Measurements from ENCODE around the gene ZNF652.

ZNF652 gene

DNA sequence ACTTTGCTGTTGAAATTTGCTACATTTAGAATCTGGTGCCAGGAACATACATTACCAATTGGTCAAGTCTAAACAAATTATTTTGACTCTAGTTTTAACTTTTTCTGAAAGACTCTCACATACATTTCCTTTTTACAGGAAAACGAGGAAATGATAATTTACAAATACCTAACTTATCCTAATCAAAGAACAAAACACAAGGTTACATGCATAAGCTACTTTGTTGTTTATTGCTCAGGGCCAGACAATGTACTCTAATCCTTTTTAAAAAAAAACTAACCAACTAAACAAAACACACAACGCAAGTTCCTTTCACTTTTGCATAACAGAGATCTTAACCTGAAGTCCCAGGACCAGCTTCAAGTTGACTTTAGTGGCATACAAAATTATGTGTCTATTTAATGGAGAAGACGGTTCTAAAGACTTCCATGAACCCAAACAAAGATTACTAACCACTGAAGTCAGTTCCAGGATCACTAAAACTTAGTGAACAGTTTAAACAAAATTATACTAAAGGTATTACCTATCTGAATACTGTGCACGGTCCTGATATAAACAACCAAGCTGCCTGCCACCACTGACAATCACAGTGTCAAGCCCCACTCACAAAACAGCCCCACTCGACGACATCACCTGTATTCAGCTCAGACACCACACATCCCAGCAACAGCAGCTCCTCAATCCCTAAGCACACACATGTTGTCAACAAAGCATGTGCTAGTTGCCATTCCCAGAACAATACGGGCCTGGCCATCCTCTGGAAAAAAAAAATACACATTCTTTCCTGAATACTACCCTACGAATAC is 1.9 kb downstream of the ZNF652 start:
- DNase-seq (ENCODE audit: low read depth in 1 of 2, low spot score in 1 of 2), result no peak

DNA sequence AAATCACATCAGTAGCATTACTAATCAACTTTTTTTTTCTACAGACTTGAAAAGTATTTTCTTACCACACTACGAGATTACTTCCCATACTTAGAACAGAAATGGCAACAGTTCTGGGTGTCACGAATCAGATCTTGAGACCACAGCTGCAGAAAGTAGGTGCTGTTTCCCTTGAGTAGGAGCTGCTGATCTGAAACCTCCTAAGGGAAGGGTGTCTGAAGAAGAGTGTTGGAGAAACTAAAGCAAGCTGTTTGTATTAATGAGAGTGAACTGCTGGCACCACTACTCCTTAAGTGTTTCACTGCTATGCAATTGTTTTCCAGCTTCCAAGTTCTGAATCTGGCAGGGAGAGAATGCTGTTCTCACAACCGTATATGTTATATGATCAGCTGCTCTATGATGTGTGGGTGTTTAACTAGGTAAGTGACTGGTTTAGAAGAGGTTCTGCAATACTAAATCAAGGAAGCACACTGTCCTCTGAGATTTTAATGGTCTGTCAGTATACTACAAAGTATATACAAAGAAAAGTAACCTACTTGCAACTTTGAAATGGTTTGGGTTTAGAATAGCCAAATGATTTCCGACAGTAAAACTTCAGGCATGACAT is 3.3 kb downstream of the ZNF652 start:
- DNase-seq (ENCODE audit: low read depth in 1 of 2, low spot score in 1 of 2), result peak in 1 of 2 donors; percentile 29

DNA sequence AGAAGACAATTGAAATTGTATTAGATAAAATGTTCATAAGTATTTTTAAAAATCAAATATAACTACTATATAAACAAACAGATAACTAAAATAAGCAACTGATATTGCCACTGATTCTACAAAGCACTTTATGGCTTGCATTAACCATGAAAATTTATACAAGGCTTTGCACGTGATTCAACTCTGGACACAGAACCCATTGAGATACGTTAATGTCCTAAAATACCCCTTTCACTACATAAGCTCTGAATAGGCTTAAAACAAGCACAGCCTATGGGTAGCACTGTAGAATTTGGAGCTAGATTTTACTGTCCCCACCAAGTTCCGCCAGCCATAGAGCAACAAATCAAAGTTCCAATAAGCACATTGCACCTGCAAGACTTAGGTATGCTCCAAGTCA is 4.5 kb downstream of the ZNF652 start:
- DNase-seq (ENCODE audit: low read depth in 1 of 2, low spot score in 1 of 2), result no peak

DNA sequence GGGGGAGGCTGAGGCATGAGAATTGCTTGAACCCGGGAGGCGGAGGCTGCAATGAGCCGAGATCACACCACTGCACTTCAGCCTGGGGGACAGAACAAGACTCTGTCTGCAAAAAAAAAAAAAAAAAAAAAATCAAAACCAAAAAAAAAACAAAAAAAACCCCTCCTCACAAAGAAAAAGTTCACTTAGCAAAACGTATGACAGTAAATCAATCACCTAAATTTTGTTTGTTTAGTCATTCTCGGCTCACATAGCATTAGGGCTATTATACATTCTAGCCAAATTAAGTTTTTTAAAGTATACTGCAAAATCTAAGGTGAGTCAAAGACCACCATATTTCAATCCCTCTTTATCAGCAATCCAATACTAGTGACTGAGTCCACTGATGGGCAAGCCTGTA is 5.7 kb downstream of the ZNF652 start:
- no peak for DNase-seq (ENCODE audit: low read depth in 1 of 2, low spot score in 1 of 2)

DNA sequence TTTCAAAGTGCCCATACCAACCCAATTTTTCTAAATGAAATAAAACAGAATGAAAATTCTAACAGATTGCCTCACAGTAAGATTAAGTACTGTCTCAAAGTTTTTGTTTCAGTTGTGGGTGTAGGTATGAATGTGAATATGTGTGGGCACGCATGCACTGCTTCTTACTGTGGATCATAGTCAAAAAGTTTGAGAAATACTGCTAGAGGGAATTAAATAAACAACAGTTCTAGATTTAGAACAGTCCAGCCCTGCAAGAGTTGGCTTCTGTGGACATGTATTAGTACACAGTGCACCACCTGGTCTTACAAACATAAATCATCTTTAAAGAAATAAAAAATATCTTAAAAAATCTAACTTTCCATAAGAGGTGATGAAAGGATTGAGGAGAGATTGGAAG is 8.4 kb downstream of the ZNF652 start:
- DNase-seq (ENCODE audit: low read depth in 1 of 2, low spot score in 1 of 2), result no peak

DNA sequence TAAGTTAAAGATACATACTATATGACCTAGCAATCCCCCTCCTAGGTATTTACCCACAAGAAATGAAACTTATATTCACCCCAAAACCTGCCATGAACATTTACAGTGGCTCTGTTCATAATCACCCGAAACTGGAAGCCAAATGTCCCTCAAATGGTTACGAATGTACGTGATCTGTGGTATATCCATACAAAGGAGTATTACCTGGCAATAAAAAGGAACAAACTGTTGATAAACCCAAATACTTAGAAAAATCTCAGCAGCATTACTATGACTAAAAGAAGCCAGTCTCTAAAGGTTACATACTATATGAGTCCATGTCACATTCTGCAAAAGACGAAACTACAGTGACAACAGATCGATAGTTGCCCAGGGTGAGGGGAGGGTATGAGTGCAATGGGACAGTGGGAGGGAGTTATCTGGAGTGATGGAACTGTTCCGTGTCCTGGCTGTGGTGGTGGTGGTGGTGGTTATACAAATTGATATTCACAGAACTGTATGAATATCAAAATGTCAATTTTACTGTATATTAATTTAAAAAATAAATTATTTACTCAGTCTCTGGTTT is 9.4 kb downstream of the ZNF652 start:
- no peak for DNase-seq (ENCODE audit: low read depth in 1 of 2, low spot score in 1 of 2)

DNA sequence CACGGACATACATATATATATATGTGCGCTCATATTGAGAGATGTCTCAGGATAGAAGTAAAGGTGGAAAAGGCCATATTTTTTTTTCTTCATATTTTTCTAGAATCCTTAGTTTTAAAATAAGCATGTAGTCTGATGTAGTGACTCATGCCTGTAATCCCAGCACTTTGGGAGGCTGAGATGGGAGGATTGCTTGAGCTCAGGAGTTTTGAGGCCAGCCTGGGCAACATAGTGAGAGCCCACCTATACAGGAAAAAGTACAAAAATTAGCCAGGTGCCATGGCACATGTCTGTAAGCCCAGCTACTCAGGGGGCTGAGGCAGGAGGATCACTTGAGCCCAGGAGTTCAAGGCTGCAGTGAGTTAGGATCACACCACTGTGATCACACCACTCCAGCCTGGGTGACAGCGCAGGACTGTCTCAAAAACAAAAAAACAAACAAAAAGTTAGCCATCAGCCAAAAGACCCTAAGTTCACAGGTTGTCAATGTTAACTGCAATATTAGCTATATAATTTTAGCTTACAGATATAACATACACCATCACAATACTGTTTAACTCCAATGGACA is 10.4 kb downstream of the ZNF652 start:
- DNase-seq (ENCODE audit: low read depth in 1 of 2, low spot score in 1 of 2), result no peak

DNA sequence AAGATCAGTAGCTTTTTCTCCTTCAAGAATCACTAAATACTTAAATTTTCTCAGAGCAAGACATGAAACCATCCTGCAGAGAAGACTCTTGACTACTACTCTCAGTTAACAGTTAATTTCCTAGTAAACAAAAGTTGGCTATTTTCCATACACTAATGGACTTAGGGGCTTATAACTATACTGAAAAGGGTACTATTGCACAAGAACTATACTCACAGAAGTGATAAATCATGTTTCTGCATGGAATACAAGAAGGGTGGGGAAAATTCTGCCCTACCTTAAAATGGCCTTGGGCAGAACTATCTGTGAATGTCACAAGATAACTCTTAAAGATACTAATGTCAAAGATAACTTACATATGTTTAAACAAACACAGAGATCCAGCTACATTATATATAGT is 12.5 kb downstream of the ZNF652 start:
- DNase-seq (ENCODE audit: low read depth in 1 of 2, low spot score in 1 of 2), result no peak

DNA sequence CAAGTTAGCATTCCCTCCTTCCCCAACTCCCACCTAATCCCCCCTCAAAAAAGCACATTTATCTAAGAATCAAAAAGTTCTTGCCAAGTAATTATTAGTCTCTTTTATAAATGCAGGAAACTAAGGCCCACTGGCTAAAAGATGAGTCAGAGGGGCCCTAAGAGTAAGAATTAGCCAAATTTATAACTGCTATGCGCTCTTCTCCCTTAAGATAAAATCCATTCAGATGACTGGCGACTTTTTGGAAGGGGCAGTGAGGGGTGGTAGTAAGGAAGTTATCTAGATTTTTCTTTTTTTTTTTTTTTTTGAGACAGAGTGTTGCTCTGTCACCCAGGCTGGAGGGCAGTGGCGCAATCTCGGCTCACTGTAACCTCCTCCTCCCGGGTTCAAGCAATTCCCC is 17.1 kb downstream of the ZNF652 start:
- DNase-seq (ENCODE audit: low read depth in 1 of 2, low spot score in 1 of 2), result no peak

DNA sequence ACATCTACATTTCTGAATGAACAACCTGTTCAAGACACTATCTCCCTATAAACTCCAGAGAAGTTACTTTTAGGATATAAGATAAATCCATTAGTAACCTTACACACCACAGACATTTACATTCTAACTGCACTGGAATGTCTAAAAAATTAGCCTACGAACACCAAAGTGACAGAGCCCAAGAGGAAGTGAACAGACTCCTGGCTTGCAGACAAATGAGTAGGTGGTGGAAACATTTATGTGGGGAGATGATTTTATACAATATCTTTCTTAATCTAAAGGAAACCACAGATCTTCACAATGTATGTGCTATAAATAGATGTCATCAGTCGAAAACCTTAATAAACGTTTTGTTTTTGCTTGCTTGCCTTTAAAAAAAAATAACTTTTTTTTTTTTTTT is 18.8 kb downstream of the ZNF652 start:
- DNase-seq (ENCODE audit: low read depth in 1 of 2, low spot score in 1 of 2), result peak in 1 of 2 donors; percentile 33

DNA sequence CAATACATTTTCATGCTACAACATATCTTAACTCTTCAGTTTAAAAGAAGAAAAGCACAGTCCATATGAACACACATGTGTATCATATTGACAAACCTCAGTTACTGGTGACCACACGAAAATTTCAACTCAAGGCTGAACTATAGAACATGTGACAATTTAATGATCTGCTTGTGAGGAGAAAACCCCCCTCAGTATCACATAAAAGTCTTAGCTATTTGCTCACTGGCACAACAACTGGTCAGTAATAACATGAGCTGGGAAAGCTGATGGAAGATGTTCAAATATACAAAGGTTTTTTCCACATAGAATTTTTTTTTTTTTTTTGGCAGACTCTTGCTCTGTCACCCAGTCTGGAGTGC is 19.5 kb downstream of the ZNF652 start:
- no peak for DNase-seq (ENCODE audit: low read depth in 1 of 2, low spot score in 1 of 2)

DNA sequence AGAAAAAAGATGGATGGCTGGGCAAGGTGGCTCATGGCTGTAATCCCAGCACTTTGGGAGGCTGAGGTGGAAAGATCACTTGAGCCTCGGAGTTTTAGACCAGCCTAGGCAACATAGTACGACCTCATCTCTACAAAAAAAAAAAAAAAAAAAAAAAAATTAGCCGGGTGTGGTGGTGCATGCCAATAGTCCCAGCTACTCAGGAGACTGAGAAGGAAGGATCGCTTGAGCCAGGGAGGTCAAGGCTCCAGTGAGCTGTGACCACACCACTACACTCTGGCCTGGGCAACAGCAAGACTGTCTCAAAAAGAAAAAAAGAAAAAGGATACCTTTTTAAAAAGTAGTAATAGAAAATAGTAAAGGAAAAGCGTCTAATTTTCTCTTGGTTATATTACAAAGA is 20.7 kb downstream of the ZNF652 start:
- no peak for DNase-seq (ENCODE audit: low read depth in 1 of 2, low spot score in 1 of 2)

DNA sequence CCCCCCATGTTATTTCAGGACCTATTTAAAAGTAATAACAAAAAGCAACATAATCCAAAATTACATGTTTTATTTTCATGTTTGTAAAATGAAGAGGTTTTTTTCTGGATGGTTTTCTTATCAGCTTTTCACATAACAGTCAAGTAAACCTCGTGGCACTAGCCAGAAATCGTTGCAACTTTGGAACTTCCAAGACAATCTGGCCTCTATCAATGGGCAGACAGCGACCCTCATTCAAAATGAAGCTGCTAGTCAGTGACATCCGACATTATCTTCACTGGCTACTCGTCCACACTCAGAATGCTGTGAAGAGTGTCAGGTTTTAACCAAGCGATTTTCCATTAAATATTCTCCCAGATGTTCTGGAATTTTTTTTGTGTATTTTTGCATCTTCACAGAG is 22.7 kb downstream of the ZNF652 start:
- no peak for DNase-seq (ENCODE audit: low read depth in 1 of 2, low spot score in 1 of 2)

DNA sequence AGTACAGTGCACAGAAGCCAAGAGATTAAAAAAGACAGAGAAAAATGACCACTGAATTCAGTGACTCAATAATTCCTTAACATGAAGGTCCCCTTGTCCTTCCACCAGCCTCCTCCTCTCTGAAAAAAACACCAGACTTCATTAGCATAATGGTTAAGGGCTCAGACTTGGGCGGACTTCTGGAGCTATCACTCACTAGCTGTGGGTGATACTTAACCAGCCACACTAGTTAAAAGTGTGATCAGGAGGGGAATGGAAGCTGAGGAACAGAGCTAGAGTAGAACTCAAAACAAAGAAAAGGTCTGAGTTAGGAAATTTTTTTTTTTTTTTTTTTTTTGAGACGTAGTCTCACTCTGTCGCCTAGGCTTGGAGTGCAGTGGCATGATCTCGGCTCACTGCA is 23.2 kb downstream of the ZNF652 start:
- no peak for DNase-seq (ENCODE audit: low read depth in 1 of 2, low spot score in 1 of 2)

DNA sequence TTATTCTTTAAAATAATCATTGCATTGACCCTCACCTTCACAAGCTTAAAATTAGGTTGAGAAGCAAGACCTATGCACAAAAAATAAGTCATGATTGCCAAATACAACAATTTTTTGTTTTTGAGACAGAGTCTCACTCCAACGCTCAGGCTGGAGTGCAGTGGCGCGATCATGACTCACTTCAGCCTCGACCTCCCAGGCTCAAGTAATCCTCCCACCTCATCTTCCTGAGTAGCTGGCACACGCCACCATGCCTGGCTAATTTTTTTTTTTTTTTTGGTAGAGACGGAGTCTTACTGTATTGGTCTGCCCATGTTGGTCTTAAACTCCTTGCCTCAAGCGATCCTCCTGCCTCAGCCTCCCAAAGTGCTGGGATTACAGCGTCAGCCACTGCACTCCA is 24.2 kb downstream of the ZNF652 start:
- DNase-seq (ENCODE audit: low read depth in 1 of 2, low spot score in 1 of 2), result no peak

DNA sequence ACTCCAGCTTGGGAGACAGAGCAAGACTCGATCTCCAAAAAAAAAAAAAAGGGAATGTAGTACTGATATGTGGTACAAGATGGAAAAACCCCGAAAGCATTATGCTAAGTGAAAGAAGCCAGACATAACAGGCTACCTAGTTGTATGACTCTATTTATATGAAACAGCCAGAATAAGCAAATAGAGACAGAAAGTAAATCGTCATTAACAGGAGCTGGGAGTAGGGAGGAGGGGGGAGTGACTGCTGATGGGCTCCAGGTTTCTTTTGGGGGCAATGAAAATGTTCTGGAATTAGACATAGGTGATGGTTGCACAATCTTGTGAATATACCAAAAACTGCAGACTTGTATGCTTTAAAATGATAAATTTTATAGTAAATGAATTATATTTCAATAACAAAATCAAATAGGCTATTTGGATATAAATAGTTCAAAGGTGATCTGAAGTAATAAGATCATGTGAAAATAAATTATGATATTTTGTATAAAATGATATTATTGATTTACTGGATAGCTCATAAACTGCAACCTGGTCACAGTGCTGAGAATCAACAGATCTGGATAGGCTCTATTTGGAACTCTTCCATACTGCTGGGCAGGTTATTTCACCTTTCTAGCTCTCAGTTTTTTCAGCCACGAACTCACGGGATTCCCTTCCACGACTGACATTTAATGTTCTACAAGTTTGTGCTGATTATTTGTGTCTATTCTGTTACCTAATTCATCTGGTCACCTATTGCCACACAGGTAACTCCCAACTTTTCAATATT is 27.1 kb downstream of the ZNF652 start:
- DNase-seq (ENCODE audit: low read depth in 1 of 2, low spot score in 1 of 2), result no peak

DNA sequence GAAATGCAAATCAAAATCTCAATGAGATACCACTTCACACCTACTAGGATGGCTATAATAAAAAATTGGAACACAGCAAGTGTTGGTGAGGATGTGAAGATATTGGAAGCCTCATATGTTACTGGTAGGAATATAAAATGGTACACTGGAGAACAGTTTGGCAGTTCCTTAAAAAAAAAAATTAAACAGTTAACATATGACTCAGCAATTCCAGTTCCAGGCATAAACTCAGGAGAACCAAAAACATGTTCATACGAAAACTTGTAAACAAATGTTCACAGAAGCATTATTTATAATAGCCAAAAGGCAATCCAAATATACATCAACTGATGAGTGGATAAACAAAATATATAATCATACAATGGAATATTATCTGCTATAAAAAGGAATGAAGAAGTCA is 28.2 kb downstream of the ZNF652 start:
- no peak for DNase-seq (ENCODE audit: low read depth in 1 of 2, low spot score in 1 of 2)

DNA sequence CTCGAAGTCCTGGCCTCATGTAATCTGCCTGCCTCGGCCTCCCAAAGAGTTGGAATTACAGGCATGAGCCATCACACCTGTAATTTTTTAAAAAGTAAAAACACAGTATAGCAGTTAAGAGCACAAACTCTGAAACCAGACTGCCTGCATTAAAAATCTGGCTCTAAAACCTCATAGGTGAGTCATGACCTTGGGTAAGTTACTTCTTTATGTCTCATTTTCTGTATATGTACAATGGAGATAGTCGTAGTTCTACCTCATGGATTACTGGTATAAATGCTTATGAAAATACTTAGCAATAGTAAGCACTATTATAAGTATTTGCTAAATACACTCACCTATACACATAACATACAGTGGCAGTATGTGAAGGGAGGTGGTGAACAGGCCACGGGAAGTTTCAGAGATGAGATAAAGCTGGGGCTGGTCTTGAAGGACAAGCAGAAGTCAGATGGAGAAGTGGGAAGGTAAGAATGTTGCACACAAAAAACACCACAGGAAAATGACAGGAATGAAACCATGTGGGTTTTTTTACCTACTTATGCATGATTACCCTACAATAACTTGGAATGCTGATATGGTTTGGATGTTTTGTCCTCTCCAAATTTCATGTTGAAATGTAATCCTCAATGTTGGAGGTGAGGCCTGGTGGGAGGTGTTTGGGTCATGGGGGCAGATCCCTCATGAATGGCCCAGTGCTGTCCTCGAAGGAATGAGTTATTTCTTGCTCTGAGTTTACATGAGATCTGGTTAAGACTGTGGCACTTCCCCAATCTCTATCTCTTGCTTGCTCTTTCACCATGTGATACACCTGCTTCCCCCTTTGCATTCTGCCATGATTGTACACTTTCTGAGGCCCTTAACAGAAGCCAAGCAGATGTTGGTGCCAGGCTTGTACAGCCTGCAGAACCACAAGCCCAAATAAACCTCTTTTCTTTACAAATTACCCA is 33.9 kb downstream of the ZNF652 start:
- DNase-seq (ENCODE audit: low read depth in 1 of 2, low spot score in 1 of 2), result no peak

DNA sequence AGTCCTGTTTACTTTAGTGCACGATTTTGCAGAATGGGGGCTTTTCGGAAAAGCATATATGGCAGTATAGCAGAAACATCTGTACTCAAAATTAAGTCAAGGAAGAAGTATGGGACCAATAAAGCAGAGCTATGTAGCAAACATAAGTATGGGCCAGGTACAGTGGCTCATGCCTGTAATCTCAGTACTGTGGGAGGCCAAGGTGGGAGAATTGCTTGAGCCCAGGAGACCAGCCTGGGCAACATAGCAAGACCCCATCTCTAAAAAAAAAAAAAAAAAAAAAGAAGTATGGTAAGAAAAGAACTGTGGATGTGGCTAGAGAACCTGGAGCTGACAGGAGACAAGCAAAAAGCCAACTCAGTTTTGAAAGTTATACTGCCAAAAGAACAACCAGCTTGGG is 36.1 kb downstream of the ZNF652 start:
- no peak for DNase-seq (ENCODE audit: low read depth in 1 of 2, low spot score in 1 of 2)

DNA sequence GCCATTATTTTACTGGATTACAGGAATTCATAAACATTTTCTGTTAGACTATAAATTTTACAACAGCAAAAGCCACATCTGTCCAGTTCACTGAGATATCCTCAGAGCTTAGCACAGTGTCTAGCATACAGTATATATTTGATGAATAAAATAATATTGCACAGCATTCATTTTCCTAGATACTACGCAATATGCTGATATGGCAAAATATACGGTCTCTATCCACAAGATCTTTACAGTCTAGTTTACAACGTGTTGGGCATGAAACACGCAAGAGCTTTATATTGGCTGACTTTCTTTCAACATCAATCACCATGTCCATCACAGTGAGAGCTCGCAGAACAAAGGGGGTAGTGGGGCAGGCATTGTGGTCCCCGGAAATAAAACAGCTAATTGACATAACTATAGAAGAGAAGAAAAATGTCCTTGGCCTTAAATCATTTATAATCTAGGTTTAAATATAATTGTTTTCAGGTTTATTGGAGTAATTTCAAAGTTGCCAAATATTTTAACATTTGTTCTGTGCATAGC is 43.5 kb downstream of the ZNF652 start:
- DNase-seq (ENCODE audit: low read depth in 1 of 2, low spot score in 1 of 2), result no peak

Data from activated CD4-positive, alpha-beta T cell treated with anti-CD3 and anti-CD28 coated beads, Interleukin-2, amount 50 U/mL, for 24 hours (primary cell).